CD4-positive, alpha-beta T cell treated with Interleukin-6 at 100 ng/mL for 8 hours (primary cell): ENCODE data around the gene ZNF682.
"Not testable (repeated sequence)": the region's sequence is repeated elsewhere in the genome, so short reads cannot be mapped to it uniquely, and the experiment has no call there.

Experiments used
- DNase-seq: peaks from one replicate; pipeline ENCODE4 v3.0.0-alpha.2; 2020; ENCODE audit warnings: mixed read lengths, low spot score

ZNF682 gene

DNA sequence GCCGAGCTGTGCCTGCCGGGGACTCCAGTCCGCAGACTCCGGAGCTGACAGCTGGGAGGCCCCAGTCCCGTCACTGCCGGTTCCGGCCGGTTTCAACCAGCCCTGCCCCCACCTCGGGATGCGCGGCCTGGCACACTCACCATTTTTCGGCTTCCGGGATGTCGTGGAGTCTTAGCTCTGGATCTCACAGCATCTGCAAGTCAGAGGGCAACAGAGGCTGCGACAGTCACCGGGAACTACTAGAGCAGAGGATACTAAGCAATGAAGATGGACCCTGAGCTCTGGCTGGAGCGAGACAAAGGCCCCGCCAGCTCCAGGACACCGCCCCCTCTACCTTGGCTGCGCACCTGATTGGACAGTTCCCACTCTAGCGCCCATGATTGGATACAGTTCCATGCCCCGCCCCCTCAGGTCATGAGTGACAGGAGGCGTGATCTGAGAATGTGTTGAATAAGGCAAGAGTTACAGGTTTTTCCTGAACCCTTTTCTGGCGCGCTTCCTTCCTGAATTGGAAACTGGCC lies at the start of gene ZNF682:
TSS of gene ZNF682 (minus strand) at position 303 of the 521 bp plus-strand sequence. CDS start at position 143, 160 bp downstream.
- peak; percentile 93 for DNase-seq

DNA sequence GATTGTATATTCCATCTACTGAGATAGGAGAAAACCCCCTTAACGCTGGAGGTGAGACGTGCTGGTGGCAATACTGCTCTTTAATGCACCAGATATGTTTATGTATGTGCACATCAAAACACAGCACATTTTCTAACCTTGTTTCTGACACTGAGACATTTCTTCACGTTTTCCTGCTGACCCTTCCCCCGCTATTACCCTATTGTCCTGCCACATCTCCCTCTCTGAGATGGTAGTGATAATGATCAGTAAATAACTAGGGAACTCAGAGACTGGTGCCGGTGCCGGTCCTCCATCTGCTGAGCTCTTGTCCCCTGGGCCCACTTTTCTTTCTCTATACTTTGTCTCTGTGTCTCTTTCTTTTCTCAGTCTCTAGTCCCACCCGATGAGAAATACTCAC lies 43.6 kb upstream of the ZNF682 start:
- not testable (repeated sequence) for DNase-seq

DNA sequence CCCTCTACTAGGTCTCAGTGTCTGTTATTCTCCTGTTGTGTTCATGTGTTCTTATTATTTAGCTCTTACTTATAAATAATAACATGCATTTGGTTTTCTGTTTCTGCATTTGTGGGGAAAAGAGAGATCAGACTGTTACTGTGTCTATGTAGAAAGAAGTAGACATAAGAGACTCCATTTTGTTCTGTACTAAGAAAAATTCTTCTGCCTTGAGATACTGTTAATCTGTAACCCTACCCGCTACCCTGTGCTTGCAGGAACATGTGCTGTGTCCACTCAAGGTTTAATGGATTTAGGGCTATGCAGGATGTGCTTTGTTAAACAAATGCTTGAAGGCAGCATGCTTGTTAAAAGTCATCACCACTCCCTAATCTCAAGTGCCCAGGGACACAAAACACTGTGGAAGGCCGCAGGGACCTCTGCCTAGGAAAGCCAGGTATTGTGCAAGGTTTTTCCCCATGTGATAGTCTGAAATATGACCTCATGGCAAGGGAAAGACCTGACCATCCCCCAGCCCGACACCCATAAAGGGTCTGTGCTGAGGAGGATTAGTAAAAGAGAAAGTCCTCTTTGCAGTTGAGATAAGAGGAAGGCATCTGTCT lies 43.0 kb upstream of the ZNF682 start:
- not testable (repeated sequence) for DNase-seq

DNA sequence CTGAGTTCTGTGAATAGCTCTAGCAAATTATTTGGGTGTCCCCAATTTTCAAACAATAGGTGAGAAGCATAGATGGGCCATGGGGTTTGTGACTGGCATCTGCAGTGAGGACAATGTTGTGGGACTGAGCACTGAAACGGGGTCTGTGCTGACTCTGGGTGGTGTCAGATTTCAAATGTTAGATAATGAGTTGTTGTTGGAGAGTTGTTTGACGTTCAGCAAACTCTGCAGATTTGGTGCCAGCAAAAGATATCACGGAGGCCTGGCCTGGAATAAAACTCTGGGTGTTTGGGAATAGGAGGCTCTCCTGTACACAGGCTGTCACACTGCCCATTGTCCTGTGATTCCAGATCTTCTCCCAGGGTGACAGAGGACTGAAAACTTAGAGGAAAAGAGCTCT lies 41.4 kb upstream of the ZNF682 start:
- no peak for DNase-seq

DNA sequence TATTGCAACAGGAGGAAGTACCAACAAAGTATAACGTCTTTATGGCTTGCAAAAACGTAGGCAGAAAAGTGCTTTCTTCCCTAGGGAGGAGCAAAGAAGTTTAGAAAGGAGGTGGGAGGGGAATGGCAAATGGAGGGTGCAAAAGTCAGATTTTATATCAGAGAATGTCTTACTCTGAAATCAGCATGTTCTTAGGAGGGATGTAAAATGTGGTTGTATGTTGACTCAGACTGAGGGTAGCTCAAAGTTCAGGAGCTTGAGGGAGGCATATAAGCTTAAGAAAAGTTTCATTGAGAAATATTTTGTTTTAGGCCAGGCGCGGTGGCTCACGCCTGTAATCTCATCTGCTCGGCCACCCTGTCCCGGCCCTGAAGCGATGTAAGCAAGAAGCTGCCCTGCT lies 40.2 kb upstream of the ZNF682 start:
- no peak for DNase-seq

DNA sequence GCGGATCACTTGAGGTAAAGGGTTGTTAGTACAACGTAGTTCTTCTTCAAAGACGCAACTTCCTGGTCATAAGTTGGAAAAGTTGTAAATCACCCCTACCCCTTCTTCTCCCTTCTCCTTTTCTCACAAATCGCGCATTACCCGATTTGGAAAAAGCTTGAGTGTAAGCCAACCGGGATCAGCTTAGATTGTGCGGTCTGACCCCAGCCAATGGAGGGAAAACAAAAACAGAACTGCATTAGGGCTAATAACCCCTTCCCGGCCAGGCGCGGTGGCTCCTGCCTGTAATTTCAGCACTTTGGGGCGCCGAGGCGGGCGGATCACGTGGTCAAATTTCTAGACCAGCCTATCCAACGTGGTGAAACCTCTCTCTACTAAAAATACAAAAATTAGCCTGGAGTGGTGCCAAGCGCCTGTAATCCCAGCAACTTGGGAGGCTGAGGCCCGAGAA lies 39.3 kb upstream of the ZNF682 start:
- no peak for DNase-seq

DNA sequence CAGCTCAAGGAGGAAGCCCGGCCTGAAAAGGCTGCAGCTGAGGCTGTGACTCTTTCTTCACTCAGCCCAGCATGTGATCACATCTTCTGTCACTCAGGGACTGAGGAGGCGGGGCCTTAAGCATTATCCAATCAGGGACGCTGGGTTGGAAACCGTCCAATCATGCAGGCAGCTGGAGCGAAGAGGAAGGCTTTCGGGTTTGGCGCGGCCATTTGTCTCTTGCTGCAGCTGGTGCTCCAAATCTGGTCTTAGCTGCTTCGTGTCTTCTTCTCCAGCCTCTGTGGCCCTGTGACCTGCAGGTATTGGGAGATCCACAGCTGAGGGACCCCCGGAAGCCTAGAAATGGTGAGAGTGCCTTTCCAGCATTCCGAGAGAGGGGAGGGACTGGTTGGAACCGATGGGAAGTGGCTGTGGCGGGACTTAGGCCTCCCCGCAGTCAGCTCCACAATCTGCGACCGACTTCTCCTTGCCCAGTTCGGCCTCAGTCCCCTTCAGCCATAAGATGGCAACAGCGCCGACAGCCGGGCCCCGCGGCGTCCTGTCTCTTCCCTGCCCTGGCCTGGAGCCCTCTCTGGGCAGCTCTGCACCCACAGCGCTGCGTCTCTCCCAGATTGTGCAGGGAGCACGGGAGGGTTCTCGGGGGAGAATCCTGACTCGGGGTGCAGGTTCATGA lies 38.6 kb upstream of the ZNF682 start, which contains the start of gene ZNF90:
TSS of gene ZNF90 (plus strand) at position 210 of the 673 bp plus-strand sequence. CDS start at position 343, 133 bp downstream.
- DNase-seq, result peak; percentile 90

DNA sequence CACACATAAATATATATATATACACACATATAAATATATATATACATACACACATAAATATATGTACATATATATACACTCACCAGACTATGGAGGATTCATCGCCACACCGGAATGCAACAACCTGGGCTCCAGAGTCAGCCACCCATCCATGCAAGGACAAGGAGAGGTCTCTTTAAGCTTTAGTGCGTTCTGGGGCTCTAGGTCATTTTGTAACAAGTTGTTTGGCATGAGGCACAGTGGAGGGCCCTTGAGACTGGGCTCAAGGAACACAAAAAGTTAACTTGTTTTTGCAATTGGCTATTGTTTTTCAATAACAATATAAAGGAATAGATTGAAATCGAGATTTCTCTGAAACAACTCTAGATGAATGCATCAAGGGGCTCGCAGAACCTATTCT lies 33.6 kb upstream of the ZNF682 start:
- no peak for DNase-seq

DNA sequence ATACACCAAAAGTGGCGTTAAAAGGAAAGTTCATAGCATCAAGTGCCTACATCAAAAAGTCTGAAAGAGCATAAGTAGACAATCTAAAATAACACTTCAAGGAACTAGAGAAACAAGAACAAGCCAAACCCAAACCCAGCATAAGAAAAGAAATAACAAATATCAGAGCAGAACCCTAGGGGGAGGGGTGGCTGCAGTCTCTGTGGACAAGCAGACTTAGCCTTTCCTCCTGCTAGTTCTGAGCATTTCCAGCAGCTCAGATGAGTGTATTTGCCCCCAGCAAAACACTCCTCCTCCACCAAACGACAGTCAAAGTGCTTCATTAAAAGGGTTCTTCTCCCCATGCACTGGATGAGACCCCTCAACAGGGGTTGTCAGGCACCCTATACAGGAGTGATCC lies 31.4 kb upstream of the ZNF682 start:
- DNase-seq, result no peak

DNA sequence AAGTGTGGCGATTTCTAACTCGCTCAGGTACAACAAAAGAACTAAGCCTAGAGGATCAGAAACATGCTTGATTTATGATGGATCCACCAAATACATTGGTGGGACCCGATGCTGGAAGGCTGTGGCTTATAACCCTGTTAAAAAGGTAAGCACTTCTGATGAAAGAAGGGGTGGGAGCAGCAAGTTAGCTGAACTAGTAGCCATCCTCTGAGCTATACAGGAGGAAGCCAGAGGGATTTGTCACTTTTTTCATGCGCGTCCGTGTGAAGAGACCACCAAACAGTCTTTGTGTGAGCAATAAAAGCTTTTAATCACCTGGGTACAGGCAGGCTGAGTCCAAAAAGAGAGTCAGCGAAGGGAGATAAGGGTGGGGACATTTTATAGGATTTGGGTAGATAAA lies 29.3 kb upstream of the ZNF682 start:
- not testable (repeated sequence) for DNase-seq

DNA sequence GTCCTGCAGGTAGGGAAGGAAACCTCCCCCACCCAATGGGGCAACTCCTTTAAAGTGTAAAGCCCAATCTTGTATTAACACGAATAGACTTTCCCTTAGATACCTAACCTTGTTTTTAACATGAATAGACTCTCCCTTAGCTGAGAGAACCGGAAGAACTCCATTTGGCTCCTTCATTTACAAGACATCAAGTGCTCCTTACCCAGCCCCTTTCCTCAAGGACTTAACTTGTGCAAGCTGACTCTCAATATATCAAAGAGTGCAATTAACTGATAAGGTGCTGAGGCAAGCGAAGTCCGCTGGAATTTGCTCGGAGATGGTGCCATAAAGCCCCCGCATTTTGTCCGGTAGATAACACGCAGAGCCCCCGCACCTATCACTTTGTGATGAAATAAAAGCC lies 28.6 kb upstream of the ZNF682 start:
- no peak for DNase-seq

DNA sequence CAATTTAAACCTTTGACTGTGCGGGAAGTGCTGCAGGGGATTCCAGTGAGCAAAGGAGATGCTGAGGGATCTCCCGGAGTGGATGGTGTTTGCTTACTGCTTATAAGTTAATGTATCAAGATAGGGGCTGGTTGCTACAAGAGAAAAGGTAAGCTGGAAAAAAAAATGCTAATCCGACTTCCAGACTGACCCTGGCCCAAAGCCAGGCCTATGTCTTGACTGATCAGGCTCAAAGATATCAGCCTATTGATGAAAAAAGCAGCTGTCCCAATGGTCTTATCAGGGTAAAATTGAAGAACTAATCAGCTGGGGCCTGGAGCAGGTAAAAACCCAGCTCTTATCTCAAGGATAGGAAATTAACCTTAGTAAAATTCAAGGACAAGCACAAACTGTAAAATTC lies 27.6 kb upstream of the ZNF682 start:
- no peak for DNase-seq

DNA sequence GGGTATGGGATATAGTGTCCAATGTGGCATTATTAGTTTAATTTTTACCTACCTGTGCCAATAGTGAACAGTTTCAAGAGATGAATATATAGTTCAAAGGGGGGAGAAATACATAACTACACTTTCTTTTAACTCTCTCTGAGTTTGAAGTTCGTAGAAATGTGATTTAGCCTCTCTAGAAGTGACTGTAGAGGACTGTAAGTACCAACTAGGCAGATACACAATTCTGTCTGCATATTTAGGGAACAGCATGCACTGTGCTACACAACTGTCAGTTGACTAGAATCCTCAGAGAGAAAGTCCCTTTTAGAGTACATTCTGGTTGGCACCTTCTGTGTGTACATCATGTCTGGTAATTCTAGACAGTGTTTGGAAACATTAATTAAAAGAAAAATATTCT lies 21.0 kb upstream of the ZNF682 start:
- DNase-seq, result no peak

DNA sequence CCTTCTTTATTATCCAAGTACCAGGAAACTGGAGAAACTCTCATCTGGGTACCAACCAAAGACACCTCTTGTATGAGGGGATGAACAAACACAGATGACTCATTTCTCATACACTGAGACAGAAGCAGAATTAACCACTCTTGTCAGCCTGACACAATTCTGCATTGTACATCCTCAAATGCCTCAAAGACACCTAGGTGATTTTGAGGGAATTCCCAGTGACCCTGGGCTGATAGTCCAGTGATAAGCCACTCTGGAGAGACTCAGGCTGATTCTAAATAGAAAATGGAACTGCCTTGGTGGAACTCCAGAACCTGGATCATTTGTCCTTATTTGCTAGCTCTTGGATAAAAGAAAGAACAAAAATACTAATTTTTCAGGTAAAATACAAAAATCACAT lies 19.4 kb upstream of the ZNF682 start:
- not testable (repeated sequence) for DNase-seq

DNA sequence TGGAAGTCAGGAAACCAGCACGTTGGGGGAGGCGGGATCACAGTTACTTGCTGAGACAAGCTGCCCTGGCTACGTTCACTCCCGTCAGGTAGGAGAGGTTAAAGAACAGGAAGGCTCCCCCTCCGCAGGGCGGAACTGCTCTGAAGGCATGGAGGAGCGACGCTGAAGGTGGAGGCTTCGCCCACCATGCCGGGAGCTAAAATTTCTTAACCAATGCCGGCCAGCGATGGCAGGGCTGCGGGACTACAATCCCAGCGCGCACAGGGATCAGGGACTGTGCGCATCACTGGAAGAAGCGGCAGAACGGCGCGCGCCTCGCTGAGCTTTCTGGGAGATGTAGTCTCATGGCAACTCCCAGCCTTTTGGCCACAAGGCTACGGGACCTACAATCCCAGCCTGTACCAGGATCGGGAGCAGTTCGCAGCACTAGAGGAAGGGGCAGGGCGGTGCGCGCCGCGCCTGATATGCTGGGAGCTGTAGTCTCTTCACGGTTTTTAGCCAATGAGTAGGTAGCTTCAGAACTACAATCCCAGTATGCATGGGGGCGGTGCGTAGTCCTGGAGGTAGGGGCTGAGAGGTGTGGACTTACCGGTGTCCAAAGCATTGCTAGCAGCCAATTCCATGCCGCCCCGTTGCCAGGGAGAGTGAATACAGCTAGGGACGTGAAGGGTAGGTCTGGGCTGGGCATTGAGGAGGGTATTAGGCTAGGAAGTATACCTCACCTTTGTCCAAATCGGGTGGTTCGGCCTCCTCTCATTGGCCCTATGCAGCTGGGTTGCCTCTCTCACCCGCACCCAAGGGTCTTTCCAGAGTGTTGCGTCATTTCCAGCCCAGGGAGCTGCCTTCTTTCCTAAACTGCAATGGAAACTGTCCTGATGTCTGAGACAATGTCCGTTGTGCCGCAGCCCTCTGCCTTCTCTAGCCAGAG lies 12.8 kb upstream of the ZNF682 start:
- peak; percentile 68 for DNase-seq

DNA sequence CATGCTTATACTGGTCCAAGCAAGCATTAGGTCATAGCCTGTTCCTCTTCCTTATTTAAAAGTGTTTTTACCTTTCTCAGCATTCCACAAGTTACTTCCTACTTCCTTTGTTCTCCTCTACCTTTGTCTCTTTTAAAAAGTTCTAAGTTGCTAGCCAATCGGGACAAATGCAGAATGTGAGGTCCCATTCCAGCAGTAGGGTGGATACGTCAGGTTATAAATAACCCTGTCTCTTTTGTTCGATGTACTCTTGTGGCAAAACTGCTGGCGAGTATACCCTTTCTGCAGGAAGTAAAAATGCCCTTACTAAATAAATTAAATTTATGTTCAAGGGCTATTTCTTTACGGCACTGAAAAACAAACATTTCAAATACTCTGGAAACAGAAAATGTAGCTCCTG lies 6.4 kb upstream of the ZNF682 start:
- not testable (repeated sequence) for DNase-seq

DNA sequence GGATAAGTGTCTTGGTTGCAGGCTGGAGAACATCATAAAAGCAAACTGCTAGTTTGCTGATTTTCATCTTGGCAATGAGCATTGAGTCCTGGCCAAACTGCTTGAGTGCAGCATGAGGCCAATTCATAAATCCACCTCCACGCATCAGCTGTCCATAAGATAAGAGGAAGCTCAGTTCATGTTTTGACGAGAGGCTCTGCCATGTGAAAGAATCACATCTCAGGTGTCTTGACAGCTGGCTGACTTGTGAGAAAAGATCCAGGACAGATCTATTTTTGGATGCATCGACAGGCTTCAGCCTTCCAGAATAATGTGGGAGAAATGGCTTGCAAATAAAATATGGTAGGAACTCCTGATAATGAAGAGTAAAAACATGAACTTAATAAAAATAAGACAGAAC lies 5.4 kb upstream of the ZNF682 start:
- DNase-seq, result no peak

DNA sequence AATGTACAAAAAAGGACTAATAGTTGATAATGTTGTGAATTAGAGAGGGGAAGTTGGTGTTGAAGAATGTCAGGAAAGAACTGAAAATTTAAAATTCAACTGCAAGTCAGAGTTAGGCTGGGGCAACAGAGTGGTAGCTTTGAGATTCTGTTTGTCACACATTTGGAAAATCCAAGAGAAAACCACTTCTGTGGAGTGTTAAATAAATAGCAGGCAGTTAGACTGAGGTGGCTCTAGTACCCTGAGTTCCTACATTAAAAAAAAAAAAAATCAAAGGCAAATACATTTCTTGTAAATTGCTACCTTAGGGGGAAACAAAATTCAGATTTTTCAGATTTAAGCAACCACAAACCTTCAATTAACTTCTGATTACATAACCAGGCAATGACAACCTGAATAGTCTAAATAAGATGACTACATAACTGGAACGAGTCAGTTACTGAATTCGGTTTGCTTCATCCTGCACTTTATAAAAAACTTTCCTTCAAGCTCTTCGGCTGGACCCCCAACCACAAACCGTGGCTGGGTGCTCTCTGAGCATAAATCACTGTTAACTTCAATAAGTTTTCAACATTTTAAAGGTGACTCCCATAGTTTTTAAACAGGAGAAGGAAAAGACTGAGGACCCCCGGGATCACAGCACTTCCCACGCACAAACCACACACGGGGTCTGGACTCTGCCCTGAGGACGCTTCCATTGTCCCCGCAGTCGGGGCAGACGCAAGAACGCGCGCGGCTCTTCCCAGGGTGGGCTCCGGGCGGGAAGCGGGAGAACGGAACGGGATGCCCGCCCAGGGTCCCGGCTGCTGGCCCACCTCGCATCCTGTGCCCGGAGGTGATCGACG lies 725 bp downstream of the ZNF682 start:
- no peak for DNase-seq

DNA sequence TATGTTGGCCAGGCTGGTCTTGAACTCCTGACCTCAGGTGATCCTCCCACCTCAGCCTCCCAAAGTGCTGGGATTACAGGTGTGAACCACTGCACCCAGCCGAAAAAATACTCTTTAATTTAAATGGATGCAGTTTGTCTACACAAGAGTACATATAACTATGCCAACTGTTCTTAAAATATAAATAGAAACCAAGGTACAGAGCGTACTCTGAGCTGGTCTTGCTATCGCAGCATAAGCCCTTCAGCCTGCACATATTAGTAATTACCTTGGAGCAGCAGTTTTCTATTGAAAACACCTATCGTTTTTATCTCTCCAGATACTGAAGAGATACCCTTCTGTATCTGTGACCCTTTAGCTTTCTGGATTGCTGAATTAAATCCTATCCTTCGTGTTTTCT lies 3.4 kb downstream of the ZNF682 start:
- no peak for DNase-seq

DNA sequence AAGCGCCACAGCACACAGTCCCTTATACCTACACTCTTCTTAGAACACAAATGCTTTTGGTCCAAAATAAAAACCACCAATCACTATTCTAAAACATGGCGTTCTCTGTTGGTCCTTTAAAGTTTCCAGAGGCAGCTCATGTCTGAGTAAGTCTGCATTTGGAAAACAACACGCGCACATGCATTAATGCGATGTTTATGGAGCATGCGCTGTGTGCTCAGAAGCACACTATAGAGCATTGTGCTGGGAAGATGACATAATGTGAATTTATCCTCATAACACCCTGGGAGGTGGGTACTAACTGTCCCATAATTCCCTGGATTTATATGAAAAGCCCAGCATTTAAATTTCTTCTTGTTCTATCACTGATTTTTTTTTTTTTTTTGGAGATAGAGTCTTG lies 10.7 kb downstream of the ZNF682 start:
- no peak for DNase-seq

DNA sequence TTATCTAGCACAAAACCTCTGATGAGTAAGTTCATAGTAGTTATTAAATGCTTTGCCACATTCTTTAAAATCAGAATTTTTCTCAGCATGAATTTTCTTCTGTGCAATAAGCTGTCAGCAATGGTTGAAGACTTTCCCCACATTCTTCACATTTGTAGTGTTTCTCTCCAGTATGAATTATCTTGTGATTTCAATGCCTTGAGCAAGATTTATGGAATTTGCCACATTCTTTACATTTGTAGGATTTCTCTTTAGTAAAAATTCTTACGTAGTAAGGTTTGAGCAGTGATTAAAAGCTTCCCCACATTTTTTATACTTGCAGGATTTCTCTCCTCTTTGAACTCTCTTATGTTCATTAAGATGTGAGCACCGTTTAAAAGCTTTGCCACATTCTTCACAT lies 33.6 kb downstream of the ZNF682 start:
- no peak for DNase-seq
